ENCODE measurements around the gene MTCL1.

DNA sequence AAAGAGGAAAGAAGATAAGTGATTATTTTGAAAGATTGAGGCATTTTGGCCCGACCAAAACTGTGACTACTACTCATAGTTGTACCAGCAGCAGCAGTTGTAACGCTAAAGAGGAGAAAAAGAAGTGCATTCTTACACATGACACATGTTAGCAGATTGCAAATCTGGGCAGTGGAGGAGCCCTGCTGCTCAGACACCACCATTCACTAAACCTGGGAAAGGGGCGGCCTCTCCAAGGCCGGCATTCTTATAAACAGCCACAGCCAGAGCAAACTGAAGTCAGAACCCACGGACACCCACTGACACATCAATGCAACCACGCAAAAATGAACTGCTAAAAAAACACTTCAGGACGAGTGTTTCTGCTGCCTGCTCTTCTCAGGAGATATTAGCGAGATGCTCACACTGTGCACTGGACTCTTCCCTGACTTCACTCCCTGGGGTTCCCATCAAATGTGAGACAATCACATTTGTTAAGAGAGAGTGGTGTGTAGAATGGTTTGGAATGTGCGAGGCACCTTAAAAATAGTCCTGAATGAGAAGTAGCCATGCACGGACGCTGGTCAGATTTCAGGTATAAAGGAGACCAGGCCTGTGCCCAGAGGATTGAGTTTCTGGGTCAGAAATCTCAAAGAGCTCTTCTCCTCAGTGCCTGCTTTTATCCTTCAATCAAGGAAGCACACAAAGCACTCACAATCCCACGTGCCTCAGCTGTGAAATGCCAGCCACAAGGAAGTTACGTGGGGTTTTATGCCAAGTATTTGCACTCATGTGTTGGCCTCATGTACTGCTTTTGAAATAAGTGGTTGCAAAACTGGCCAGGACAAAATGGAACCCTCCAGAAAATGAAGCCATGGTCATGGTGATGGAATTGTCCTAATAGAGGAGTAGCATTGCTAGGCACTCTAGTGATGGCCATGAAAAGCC, 83.4 kb downstream of the MTCL1 start:
- TF ChIP-seq, protein P1, sequence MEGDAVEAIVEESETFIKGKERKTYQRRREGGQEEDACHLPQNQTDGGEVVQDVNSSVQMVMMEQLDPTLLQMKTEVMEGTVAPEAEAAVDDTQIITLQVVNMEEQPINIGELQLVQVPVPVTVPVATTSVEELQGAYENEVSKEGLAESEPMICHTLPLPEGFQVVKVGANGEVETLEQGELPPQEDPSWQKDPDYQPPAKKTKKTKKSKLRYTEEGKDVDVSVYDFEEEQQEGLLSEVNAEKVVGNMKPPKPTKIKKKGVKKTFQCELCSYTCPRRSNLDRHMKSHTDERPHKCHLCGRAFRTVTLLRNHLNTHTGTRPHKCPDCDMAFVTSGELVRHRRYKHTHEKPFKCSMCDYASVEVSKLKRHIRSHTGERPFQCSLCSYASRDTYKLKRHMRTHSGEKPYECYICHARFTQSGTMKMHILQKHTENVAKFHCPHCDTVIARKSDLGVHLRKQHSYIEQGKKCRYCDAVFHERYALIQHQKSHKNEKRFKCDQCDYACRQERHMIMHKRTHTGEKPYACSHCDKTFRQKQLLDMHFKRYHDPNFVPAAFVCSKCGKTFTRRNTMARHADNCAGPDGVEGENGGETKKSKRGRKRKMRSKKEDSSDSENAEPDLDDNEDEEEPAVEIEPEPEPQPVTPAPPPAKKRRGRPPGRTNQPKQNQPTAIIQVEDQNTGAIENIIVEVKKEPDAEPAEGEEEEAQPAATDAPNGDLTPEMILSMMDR (IDR thresholded peaks at IDR 0.05): no peak
- TF ChIP-seq POLR2A (IDR thresholded peaks at IDR 0.05): no peak

Measured in adrenal gland (tissue), 5 donors.